Measurements from ENCODE around the gene PTPRJ. TPM values are rescaled to one million over a fixed set of nuclear protein-coding genes. Genes with fewer than 3 reads are reported as not detected.

Gene PTPRJ
- total RNA-seq, 1 experiment from 2014 or later: 11.0 TPM

GRCh38 chr11:47971501-47971900 is 8.9 kb upstream of the PTPRJ start:
- Mint-ChIP-seq H3K27me3 (ENCODE audit: insufficient read depth, unreplicated experiment) (no peaks in the 10 kb centered on the region), H3K4me3 (ENCODE audit: unreplicated experiment) (no peak overlapping the region), H3K4me1 (ENCODE audit: low read depth, unreplicated experiment) (no peaks in the 10 kb centered on the region), H3K27ac (ENCODE audit: unreplicated experiment) (no peak overlapping the region), H3K9me3 (ENCODE audit: unreplicated experiment) (no peaks in the 10 kb centered on the region), H3K36me3 (ENCODE audit: insufficient read depth, unreplicated experiment) (no peaks in the 10 kb centered on the region)
- Histone ChIP-seq H3K36me3 (ENCODE audit: control insufficient read depth, insufficient read depth, low read length) (no peaks in the 10 kb centered on the region), H3K4me1 (no peaks in the 10 kb centered on the region), H3K9me3 (no peaks in the 10 kb centered on the region), H3K4me3 (ENCODE audit: low read depth, low read length) (no peak overlapping the region), H3K27me3 (replicated peaks; ENCODE audit: control insufficient read depth, insufficient read depth, low read length) (no peaks in the 10 kb centered on the region)
- no peak for DNase-seq
- intact Hi-C loops (cut with micrococcal nuclease; ENCODE audit: unreplicated experiment): no loop called here
- POLR2A ChIA-PET: no interaction called here
- BruUV-seq (replicated peaks): no TSS peak
- no peak for TF ChIP-seq CTCF (IDR thresholded peaks at IDR 0.05; ENCODE audit: insufficient read depth in 1 of 2, low read depth in 1 of 2, low read length in 1 of 2, severe bottlenecking in 1 of 2, unreplicated experiment in 1 of 2)
- CTCF ChIA-PET: no interaction called here

DNA sequence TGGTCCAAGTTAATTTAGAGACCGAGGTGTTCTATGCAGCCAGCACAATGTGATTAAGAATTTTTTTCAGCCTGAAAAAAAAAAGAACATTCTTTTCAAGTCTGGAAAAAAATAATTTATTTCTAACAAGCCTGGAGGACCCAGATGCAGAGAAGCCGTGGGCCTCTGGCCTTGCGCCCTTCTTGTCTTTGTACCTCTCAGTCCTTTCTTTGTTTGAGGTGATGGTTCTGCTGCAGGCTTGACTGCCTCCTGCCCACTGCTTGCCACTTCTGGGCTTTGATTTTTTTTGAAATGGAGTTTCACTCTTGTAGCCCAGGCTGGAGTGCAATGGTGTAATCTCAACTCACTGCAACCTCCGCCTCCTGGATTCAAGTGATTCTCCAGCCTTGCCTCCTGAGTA is 7.2 kb upstream of the PTPRJ start:
- no peak for DNase-seq
- ChIA-PET CTCF (no interaction called here), POLR2A (no interaction called here)
- Histone ChIP-seq H3K36me3 (ENCODE audit: control insufficient read depth, insufficient read depth, low read length) (no peaks in the 10 kb centered on the region), H3K4me1 (no peaks in the 10 kb centered on the region), H3K27me3 (replicated peaks; ENCODE audit: control insufficient read depth, insufficient read depth, low read length) (no peaks in the 10 kb centered on the region), H3K4me3 (ENCODE audit: low read depth, low read length) (no peak overlapping the region), H3K9me3 (no peaks in the 10 kb centered on the region)
- Mint-ChIP-seq H3K27ac (ENCODE audit: unreplicated experiment) (no peak overlapping the region), H3K36me3 (ENCODE audit: insufficient read depth, unreplicated experiment) (no peaks in the 10 kb centered on the region), H3K9me3 (ENCODE audit: unreplicated experiment) (no peaks in the 10 kb centered on the region), H3K4me1 (ENCODE audit: low read depth, unreplicated experiment) (no peaks in the 10 kb centered on the region), H3K4me3 (ENCODE audit: unreplicated experiment) (no peak overlapping the region), H3K27me3 (ENCODE audit: insufficient read depth, unreplicated experiment) (no peaks in the 10 kb centered on the region)
- BruUV-seq (replicated peaks): no TSS peak
- no peak for TF ChIP-seq CTCF (IDR thresholded peaks at IDR 0.05; ENCODE audit: insufficient read depth in 1 of 2, low read depth in 1 of 2, low read length in 1 of 2, severe bottlenecking in 1 of 2, unreplicated experiment in 1 of 2)
- intact Hi-C loops (cut with micrococcal nuclease; ENCODE audit: unreplicated experiment): no loop called here

DNA sequence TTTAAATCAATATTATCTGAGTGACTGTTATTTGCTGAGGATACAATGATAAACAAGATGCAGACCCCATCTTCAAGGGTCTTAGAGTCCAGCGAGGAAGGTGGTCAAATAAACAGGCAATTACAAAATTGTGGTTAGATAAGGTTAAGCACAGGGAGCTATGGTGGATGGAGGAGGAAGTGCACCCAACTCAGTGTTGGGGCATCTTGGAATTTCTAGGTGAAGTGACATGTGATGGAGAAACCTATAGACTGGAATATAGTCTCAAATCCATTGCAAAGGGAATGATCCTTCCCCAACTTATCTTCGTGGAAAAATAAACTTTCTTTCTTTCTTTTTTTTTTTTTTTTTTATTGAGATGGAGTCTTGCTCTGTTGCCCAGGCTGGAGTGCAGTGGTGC is 3.4 kb upstream of the PTPRJ start:
- Mint-ChIP-seq H3K27ac (ENCODE audit: unreplicated experiment) (no peak overlapping the region), H3K9me3 (ENCODE audit: unreplicated experiment) (no peaks in the 10 kb centered on the region), H3K27me3 (ENCODE audit: insufficient read depth, unreplicated experiment) (no peaks in the 10 kb centered on the region), H3K4me1 (ENCODE audit: low read depth, unreplicated experiment) (peaks cover 6% of the 10 kb centered on the region), H3K4me3 (ENCODE audit: unreplicated experiment) (no peak overlapping the region), H3K36me3 (ENCODE audit: insufficient read depth, unreplicated experiment) (peaks cover 4% of the 10 kb centered on the region)
- intact Hi-C loops (cut with micrococcal nuclease; ENCODE audit: unreplicated experiment): no loop called here
- POLR2A ChIA-PET: interaction anchor here (0.7 kb wide), 1 partner anchor 37 kb away, joined by 6 read pairs; no protein-coding TSS in a partner anchor
- DNase-seq: no peak
- BruUV-seq (replicated peaks): no TSS peak
- Histone ChIP-seq H3K9me3 (no peaks in the 10 kb centered on the region), H3K27me3 (replicated peaks; ENCODE audit: control insufficient read depth, insufficient read depth, low read length) (no peaks in the 10 kb centered on the region), H3K36me3 (ENCODE audit: control insufficient read depth, insufficient read depth, low read length) (no peaks in the 10 kb centered on the region), H3K4me3 (ENCODE audit: low read depth, low read length) (no peak overlapping the region), H3K4me1 (peaks cover 10% of the 10 kb centered on the region)
- CTCF ChIA-PET: no interaction called here
- no peak for TF ChIP-seq CTCF (IDR thresholded peaks at IDR 0.05; ENCODE audit: insufficient read depth in 1 of 2, low read depth in 1 of 2, low read length in 1 of 2, severe bottlenecking in 1 of 2, unreplicated experiment in 1 of 2)

Measured in Caco-2 (cell line).